ENCODE results near the gene SSU72.
"Not testable (repeated sequence)": the region's sequence is repeated elsewhere in the genome, so short reads cannot be mapped to it uniquely, and the experiment has no call there.

The SSU72 gene

DNA sequence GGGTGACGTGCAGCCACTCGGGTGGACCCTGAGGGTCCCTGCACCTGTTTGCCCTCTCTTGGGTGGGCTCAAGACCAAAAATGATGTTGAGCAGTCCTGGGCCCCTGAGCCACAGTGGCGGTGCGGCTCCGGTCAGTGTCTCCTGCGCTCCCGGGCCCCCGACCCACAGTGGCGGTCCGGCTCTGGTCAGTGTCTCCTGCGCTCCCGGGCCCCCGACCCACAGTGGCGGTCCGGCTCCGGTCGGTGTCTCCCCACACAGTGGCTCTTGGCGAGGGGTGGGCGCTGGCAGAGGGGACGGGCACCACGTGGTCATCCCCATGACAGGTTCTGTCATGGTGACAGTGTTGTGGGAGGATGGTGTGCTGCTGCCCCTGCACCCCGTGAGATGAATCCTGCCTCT is 80.4 kb downstream of the SSU72 start:
- not testable (repeated sequence) for DNase-seq
